Measurements from ENCODE around the gene C1R. TPM values are rescaled to one million over a fixed set of nuclear protein-coding genes. Genes with fewer than 3 reads are reported as not detected.

C1R gene
- total RNA-seq, 1 experiment from 2014 or later, result 13.1 TPM

GRCh38 chr12:7116916-7117315, 24.7 kb upstream of the C1R start:
- intact Hi-C loops (cut with micrococcal nuclease), result no loop called here
- no peak overlapping the region for H3K4me3 Mint-ChIP-seq (ENCODE audit: unreplicated experiment)
- BruUV-seq (replicated peaks), result no TSS peak
- H3K27me3 Mint-ChIP-seq (ENCODE audit: insufficient read depth, unreplicated experiment), result no peaks in the 10 kb centered on the region
- H3K9me3 Mint-ChIP-seq (ENCODE audit: unreplicated experiment), result no peaks in the 10 kb centered on the region
- no peak for TF ChIP-seq CTCF (IDR thresholded peaks at IDR 0.05; ENCODE audit: unreplicated experiment)
- peaks cover 36% of the 10 kb centered on the region for H3K36me3 Mint-ChIP-seq (ENCODE audit: insufficient read depth, unreplicated experiment)
- H3K27ac Mint-ChIP-seq (ENCODE audit: low read depth, unreplicated experiment), result no peak overlapping the region
- no peak for DNase-seq (ENCODE audit: unreplicated experiment)
- CTCF ChIA-PET, result interaction anchor here (0.6 to 1.1 kb wide), 4 partner anchors 9 to 172 kb away, joined by 3 to 5 read pairs (median 3); no protein-coding TSS in a partner anchor
- POLR2A ChIA-PET, result interaction anchor here (0.8 kb wide), 1 partner anchor 244 kb away, joined by 3 read pairs; the partner anchor contains the start of gene SPSB2
- H3K4me1 Mint-ChIP-seq (ENCODE audit: insufficient read depth, unreplicated experiment), result peaks cover 6% of the 10 kb centered on the region

- no peak for TF ChIP-seq CTCF (IDR thresholded peaks at IDR 0.05; ENCODE audit: unreplicated experiment)
- H3K4me3 Mint-ChIP-seq (ENCODE audit: unreplicated experiment), result no peak overlapping the region
These were observed 24.0 kb upstream of the C1R start for GRCh38 chr12:7116196-7116595.

GRCh38 chr12:7114851-7115250, 22.6 kb upstream of the C1R start:
- Mint-ChIP-seq H3K9me3 (ENCODE audit: unreplicated experiment) (no peaks in the 10 kb centered on the region), H3K4me1 (ENCODE audit: insufficient read depth, unreplicated experiment) (peaks cover 8% of the 10 kb centered on the region), H3K36me3 (ENCODE audit: insufficient read depth, unreplicated experiment) (peaks cover 40% of the 10 kb centered on the region), H3K27me3 (ENCODE audit: insufficient read depth, unreplicated experiment) (no peaks in the 10 kb centered on the region), H3K4me3 (ENCODE audit: unreplicated experiment) (no peak overlapping the region), H3K27ac (ENCODE audit: low read depth, unreplicated experiment) (no peak overlapping the region)
- DNase-seq (ENCODE audit: unreplicated experiment), result no peak
- TF ChIP-seq CTCF (IDR thresholded peaks at IDR 0.05; ENCODE audit: unreplicated experiment), result no peak
- no TSS peak for BruUV-seq (replicated peaks)
- ChIA-PET POLR2A (no interaction called here), CTCF (interaction anchor here (8.3 kb wide), 1 partner anchor 57 kb away, joined by 123 read pairs; the partner anchor contains the start of gene C1S)
- intact Hi-C loops (cut with micrococcal nuclease), result no loop called here

More at GRCh38 chr12:7116196-7116595, 24.0 kb upstream of the C1R start:
- intact Hi-C loops (cut with micrococcal nuclease), result no loop called here
- ChIA-PET POLR2A (no interaction called here), CTCF (interaction anchor here (0.6 to 1.5 kb wide), 3 partner anchors 28 to 345 kb away, joined by 5 to 6 read pairs (median 5); no protein-coding TSS in a partner anchor)
- no peak for DNase-seq (ENCODE audit: unreplicated experiment)
- Mint-ChIP-seq H3K4me1 (ENCODE audit: insufficient read depth, unreplicated experiment) (peaks cover 6% of the 10 kb centered on the region), H3K27ac (ENCODE audit: low read depth, unreplicated experiment) (peak overlapping the region; percentile 9), H3K27me3 (ENCODE audit: insufficient read depth, unreplicated experiment) (no peaks in the 10 kb centered on the region), H3K9me3 (ENCODE audit: unreplicated experiment) (no peaks in the 10 kb centered on the region), H3K36me3 (ENCODE audit: insufficient read depth, unreplicated experiment) (peaks cover 36% of the 10 kb centered on the region)
- no TSS peak for BruUV-seq (replicated peaks)

GRCh38 chr12:7114008-7114407, 21.8 kb upstream of the C1R start:
- Mint-ChIP-seq H3K4me1 (ENCODE audit: insufficient read depth, unreplicated experiment) (peaks cover 15% of the 10 kb centered on the region), H3K4me3 (ENCODE audit: unreplicated experiment) (no peak overlapping the region), H3K27ac (ENCODE audit: low read depth, unreplicated experiment) (no peak overlapping the region), H3K27me3 (ENCODE audit: insufficient read depth, unreplicated experiment) (no peaks in the 10 kb centered on the region), H3K9me3 (ENCODE audit: unreplicated experiment) (no peaks in the 10 kb centered on the region), H3K36me3 (ENCODE audit: insufficient read depth, unreplicated experiment) (peaks cover 40% of the 10 kb centered on the region)
- no peak for DNase-seq (ENCODE audit: unreplicated experiment)
- POLR2A ChIA-PET, result interaction anchor here (1.1 to 3.3 kb wide), 5 partner anchors 18 to 152 kb away, joined by 3 to 15 read pairs (median 5); partner anchors contain the start of genes C1R and C1S
- CTCF ChIA-PET, result interaction anchor here (0.6 to 8.3 kb wide), 23 partner anchors 8 to 245 kb away, joined by 3 to 123 read pairs (median 5); partner anchors contain the start of genes C12orf57, C1S, PEX5 and RNU7-1
- TF ChIP-seq CTCF (IDR thresholded peaks at IDR 0.05; ENCODE audit: unreplicated experiment), result no peak
- intact Hi-C loops (cut with micrococcal nuclease), result no loop called here
- BruUV-seq (replicated peaks), result no TSS peak
